K562 (cell line): Measurements from ENCODE around the gene OTP.

Experiments
- CHCHD3 ChIP-seq: fragments of 250-450 bp; sonication (Bioruptor Pico); IDR thresholded peaks from 2 replicates; pipeline ENCODE4 v2.1.2; 2022; ENCODE audit warnings: mild to moderate bottlenecking
- CTCF ChIP-seq, 3 experiments: IDR thresholded peaks in 2 of 3; conservative IDR thresholded peaks in 1 of 3; 2 replicates each; pipeline ENCODE4 v1.5.1; 2011 to 2012; ENCODE audit warnings: low read length in 3 of 3, mild to moderate bottlenecking in 3 of 3, control low read depth in 2 of 3, improper control_type of control experiment in 1 of 3, inconsistent platforms in 1 of 3, low read depth in 1 of 3, mixed read lengths in 1 of 3, moderate library complexity in 1 of 3; ENCODE audit not compliant: insufficient read depth in 2 of 3
- E2F4 ChIP-seq: sonication (generic); formaldehyde crosslinking; IDR thresholded peaks from 2 replicates; pipeline ENCODE4 v1.8.0; 2022; ENCODE audit warnings: mild to moderate bottlenecking, low read depth, missing genetic modification reagents
- PHF8 ChIP-seq: fragments of 200-600 bp; sonication (generic); IDR thresholded peaks from 2 replicates; pipeline ENCODE4 v1.6.1; 2012; ENCODE audit warnings: mixed run types, mild to moderate bottlenecking, inconsistent platforms, low read length, moderate library complexity, borderline replicate concordance
- POLR2AphosphoS5 ChIP-seq: IDR thresholded peaks from 2 replicates; pipeline ENCODE4 v1.6.1; 2011; ENCODE audit warnings: mild to moderate bottlenecking, low read depth, low read length, moderate library complexity; ENCODE audit not compliant: control insufficient read depth, insufficient read depth
- REST ChIP-seq, 2 experiments: fragments of 450-650 bp; formaldehyde crosslinking in 1 of 2; IDR thresholded peaks; 2 replicates each; pipeline versions ENCODE4 v1.4.0 to v1.6.1; 2014 to 2020; ENCODE audit warnings: mild to moderate bottlenecking in 2 of 2, borderline replicate concordance in 1 of 2, low read depth in 1 of 2
- TAF1 ChIP-seq: IDR thresholded peaks from 2 replicates; pipeline ENCODE4 v1.6.1; 2011; ENCODE audit warnings: mild to moderate bottlenecking, low read length, moderate library complexity; ENCODE audit not compliant: insufficient read depth, control insufficient read depth, severe bottlenecking; ENCODE audit errors: extremely low read depth
- TBL1XR1 ChIP-seq, 2 experiments: IDR thresholded peaks; 2 replicates each; pipeline ENCODE4 v1.6.1; 2012; ENCODE audit warnings: improper control_type of control experiment in 2 of 2, low read length in 2 of 2, mild to moderate bottlenecking in 1 of 2
- ZNF318 ChIP-seq, 2 experiments: fragments of 450-650 bp; IDR thresholded peaks; 2 replicates each; pipeline ENCODE4 v1.6.1; 2016; ENCODE audit warnings: mild to moderate bottlenecking in 2 of 2, borderline replicate concordance in 1 of 2, low read depth in 1 of 2, moderate library complexity in 1 of 2
- ZNF830 ChIP-seq: fragments of 250-450 bp; sonication (Bioruptor Pico); IDR thresholded peaks from 2 replicates; pipeline ENCODE4 v1.5.0; 2021; ENCODE audit warnings: mild to moderate bottlenecking

- TF ChIP-seq PHF8 = no peak
- no peak for TF ChIP-seq CTCF (IDR thresholded peaks at IDR 0.05 in 2 of 3, conservative IDR thresholded peaks at IDR 0.05 in 1 of 3; ENCODE audit: insufficient read depth in 2 of 3, low read depth in 1 of 3, low read length in 3 of 3)
- TF ChIP-seq ZNF318 (IDR thresholded peaks at IDR 0.05; ENCODE audit: borderline replicate concordance in 1 of 2, low read depth in 1 of 2) = no peak
- no peak for TF ChIP-seq TAF1
- no peak for TF ChIP-seq E2F4 (CRISPR knock-in tag)
- TF ChIP-seq ZNF830 (CRISPR knock-in tag) = no peak
- TF ChIP-seq REST (IDR thresholded peaks at IDR 0.05; ENCODE audit: borderline replicate concordance) = no peak
- no peak for TF ChIP-seq REST (CRISPR knock-in tag; IDR thresholded peaks at IDR 0.05; ENCODE audit: low read depth)
- no peak for TF ChIP-seq CHCHD3 (CRISPR knock-in tag)
- TF ChIP-seq POLR2AphosphoS5 = no peak
- TF ChIP-seq TBL1XR1 (IDR thresholded peaks at IDR 0.05; ENCODE audit: low read length in 2 of 2) = no peak
Measured at GRCh38 chr5:77637170-77637997, 1.1 kb downstream of the OTP start.
